Epithelial cell of prostate (primary cell): ENCODE results near the gene PCED1B.

ENCODE experiments used
- DNase-seq: peaks from one replicate; pipeline ENCODE4 v3.0.0-alpha.2; 2011; ENCODE audit warnings: low read depth, low spot score
- H3K27ac ChIP-seq: fragments of 450-650 bp; 2 replicates; pipeline ENCODE4 v1.5.1; 2017; ENCODE audit warnings: mild to moderate bottlenecking

Gene PCED1B

GRCh38 chr12:47085815-47086252 lies 6.4 kb downstream of the PCED1B start:
- no peak for DNase-seq
- H3K27ac ChIP-seq, result peak overlapping the region; percentile 94

GRCh38 chr12:47087088-47087688 lies 7.8 kb downstream of the PCED1B start:
- peak overlapping the region; percentile 94 for H3K27ac ChIP-seq
- no peak for DNase-seq

- peak overlapping the region; percentile 94 for H3K27ac ChIP-seq
- DNase-seq, result peak; percentile 91
Measured at GRCh38 chr12:47088021-47088944, 8.9 kb downstream of the PCED1B start.

- H3K27ac ChIP-seq, result no peak overlapping the region
- no peak for DNase-seq
Measured at GRCh38 chr12:47091009-47091408, 11.6 kb downstream of the PCED1B start.

- H3K27ac ChIP-seq, result peak overlapping the region; percentile 96
- DNase-seq, result no peak
Measured at GRCh38 chr12:47094804-47095203, 15.4 kb downstream of the PCED1B start.

GRCh38 chr12:47095446-47096236 lies 16.2 kb downstream of the PCED1B start:
- peak overlapping the region; percentile 96 for H3K27ac ChIP-seq
- no peak for DNase-seq

GRCh38 chr12:47097276-47097896 lies 18.0 kb downstream of the PCED1B start:
- H3K27ac ChIP-seq, result peak overlapping the region; percentile 96

GRCh38 chr12:47098099-47098498 lies 18.7 kb downstream of the PCED1B start:
- H3K27ac ChIP-seq, result no peak overlapping the region
- no peak for DNase-seq

More at GRCh38 chr12:47097276-47097896, 18.0 kb downstream of the PCED1B start:
- no peak for DNase-seq

- DNase-seq, result no peak
- no peak overlapping the region for H3K27ac ChIP-seq
Measured at GRCh38 chr12:47099610-47100009, 20.2 kb downstream of the PCED1B start.

- no peak for DNase-seq
- no peak overlapping the region for H3K27ac ChIP-seq
Measured at GRCh38 chr12:47100160-47100559, 20.7 kb downstream of the PCED1B start.

- no peak overlapping the region for H3K27ac ChIP-seq
- DNase-seq, result no peak
Measured at GRCh38 chr12:47102406-47102805, 23.0 kb downstream of the PCED1B start.

GRCh38 chr12:47102845-47103651 lies 23.6 kb downstream of the PCED1B start:
- DNase-seq, result no peak
- H3K27ac ChIP-seq, result no peak overlapping the region

GRCh38 chr12:47105914-47106674 lies 26.7 kb downstream of the PCED1B start:
- no peak overlapping the region for H3K27ac ChIP-seq

GRCh38 chr12:47107446-47107845 lies 28.0 kb downstream of the PCED1B start:
- DNase-seq, result no peak
- H3K27ac ChIP-seq, result no peak overlapping the region

More at GRCh38 chr12:47105914-47106674, 26.7 kb downstream of the PCED1B start:
- DNase-seq, result no peak

GRCh38 chr12:47107926-47108325 lies 28.5 kb downstream of the PCED1B start:
- DNase-seq, result no peak
- no peak overlapping the region for H3K27ac ChIP-seq

GRCh38 chr12:47110011-47110541 lies 30.7 kb downstream of the PCED1B start:
- DNase-seq, result no peak
- no peak overlapping the region for H3K27ac ChIP-seq

- DNase-seq, result no peak
- no peak overlapping the region for H3K27ac ChIP-seq
Measured at GRCh38 chr12:47110718-47111391, 31.4 kb downstream of the PCED1B start.

GRCh38 chr12:47111392-47111778 lies 32.0 kb downstream of the PCED1B start:
- DNase-seq, result no peak
- no peak overlapping the region for H3K27ac ChIP-seq
